Activated CD8-positive, alpha-beta T cell treated with anti-CD3 and anti-CD28 coated beads, Interleukin-2, amount 10 ng/mL, durations not matched to agents 7 days and 5 days (primary cell): ENCODE results near the gene LONP2. TPM values are rescaled to one million over a fixed set of nuclear protein-coding genes. Genes with fewer than 3 reads are reported as not detected.
A peak's percentile ranks its signal among the peaks of the same experiment; 100 is the strongest.
"Not testable (repeated sequence)": the region's sequence is repeated elsewhere in the genome, so short reads cannot be mapped to it uniquely, and the experiment has no call there.

Source experiments
- ATAC-seq: fragments of 150-1000 bp; cut with Tn5 transposase; one replicate; pipeline ENCODE4 v1.10.0; 2021; ENCODE audit warnings: moderate library complexity
- CTCF ChIA-PET: fragments of 350-600 bp; sonication (Branson Sonifier 250); formaldehyde crosslinking; loops from one replicate; lab custom pipeline; 2021; ENCODE audit warnings: antibody characterized with exemption; lab: Charles Lee
- POLR2A ChIA-PET: fragments of 350-600 bp; sonication (Branson Sonifier 250); formaldehyde crosslinking; loops from one replicate; lab custom pipeline; 2021; ENCODE audit warnings: antibody characterized with exemption; lab: Charles Lee
- DNase-seq: peaks from one replicate; pipeline ENCODE4 v3.0.0-alpha.2; 2020
- H3K27ac Mint-ChIP-seq: one replicate; pipeline ENCODE4 v1.8.0; 2021; ENCODE audit warnings: mild to moderate bottlenecking, mixed read lengths
- H3K27me3 Mint-ChIP-seq: one replicate; pipeline ENCODE4 v1.8.0; 2021; ENCODE audit warnings: low read depth, mixed read lengths
- H3K36me3 Mint-ChIP-seq: one replicate; pipeline ENCODE4 v1.8.0; 2021; ENCODE audit warnings: low read depth, mixed read lengths
- H3K4me1 Mint-ChIP-seq: one replicate; pipeline ENCODE4 v1.8.0; 2021; ENCODE audit warnings: low read depth, mixed read lengths
- H3K4me3 Mint-ChIP-seq: one replicate; pipeline ENCODE4 v1.8.0; 2021; ENCODE audit warnings: mild to moderate bottlenecking, mixed read lengths
- H3K9me3 Mint-ChIP-seq: one replicate; pipeline ENCODE4 v1.8.0; 2022; ENCODE audit warnings: mixed read lengths; ENCODE audit not compliant: insufficient read depth
- total RNA-seq, 2 experiments: library from RNA; stranded (reverse); gene quantifications; one replicate each; pipeline ENCODE4 v1.2.3, GENCODE V29; 2021

The LONP2 gene
- total RNA-seq, 2 experiments from 2014 or later = 54.2 to 54.5 TPM

DNA sequence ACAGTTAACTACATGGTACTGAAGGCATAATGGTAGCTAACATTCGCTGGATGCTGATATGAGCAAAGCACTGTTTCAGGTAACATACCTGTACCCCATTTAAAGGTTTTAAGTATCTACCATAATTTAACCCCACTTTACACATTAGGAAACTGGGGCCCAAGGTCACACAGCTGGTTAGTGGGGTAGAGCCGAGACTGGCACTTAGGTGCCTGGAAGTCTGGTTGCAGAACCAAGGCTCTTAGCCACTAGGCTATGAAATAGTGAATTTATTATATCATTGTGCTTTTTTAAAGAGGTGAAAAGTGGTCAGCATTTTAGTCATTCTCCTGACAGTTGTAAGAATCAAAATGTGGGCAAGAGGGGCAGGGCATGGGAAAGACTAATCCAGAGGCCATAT is 115.9 kb downstream of the LONP2 start:
- Mint-ChIP-seq H3K4me1 (peaks cover 13% of the 10 kb centered on the region), H3K27ac (no peak overlapping the region), H3K27me3 (no peaks in the 10 kb centered on the region), H3K9me3 (no peaks in the 10 kb centered on the region), H3K4me3 (no peak overlapping the region), H3K36me3 (peaks cover 44% of the 10 kb centered on the region)
- POLR2A ChIA-PET = no interaction called here
- CTCF ChIA-PET = interaction anchor here (0.9 to 3.7 kb wide), 2 partner anchors 24 to 263 kb away, joined by 4 to 20 read pairs; no protein-coding TSS in a partner anchor
- DNase-seq = no peak
- no peak for ATAC-seq

GRCh38 chr16:48361012-48361411 is 116.9 kb downstream of the LONP2 start:
- CTCF ChIA-PET = interaction anchor here (3.7 kb wide), 1 partner anchor 262 kb away, joined by 20 read pairs; no protein-coding TSS in a partner anchor
- peaks cover 38% of the 10 kb centered on the region for H3K36me3 Mint-ChIP-seq
- peaks cover 21% of the 10 kb centered on the region for H3K4me1 Mint-ChIP-seq
- POLR2A ChIA-PET = interaction anchor here (0.9 kb wide), 1 partner anchor 249 kb away, joined by 3 read pairs; the partner anchor contains the start of gene N4BP1
- no peak for DNase-seq
- ATAC-seq = no peak
- no peak overlapping the region for H3K4me3 Mint-ChIP-seq
- H3K27me3 Mint-ChIP-seq = no peaks in the 10 kb centered on the region
- H3K27ac Mint-ChIP-seq = no peak overlapping the region
- no peaks in the 10 kb centered on the region for H3K9me3 Mint-ChIP-seq

- ChIA-PET POLR2A (interaction anchor here (0.9 kb wide), 1 partner anchor 249 kb away, joined by 3 read pairs; the partner anchor contains the start of gene N4BP1), CTCF (interaction anchor here (3.7 kb wide), 1 partner anchor 261 kb away, joined by 20 read pairs; no protein-coding TSS in a partner anchor)
- Mint-ChIP-seq H3K9me3 (no peaks in the 10 kb centered on the region), H3K4me3 (no peak overlapping the region), H3K36me3 (peaks cover 33% of the 10 kb centered on the region), H3K27me3 (no peaks in the 10 kb centered on the region), H3K27ac (no peak overlapping the region), H3K4me1 (peaks cover 27% of the 10 kb centered on the region)
- DNase-seq (no peak), ATAC-seq (no peak)
Measured at GRCh38 chr16:48361540-48362144, 117.5 kb downstream of the LONP2 start.

GRCh38 chr16:48365025-48365600 is 121.0 kb downstream of the LONP2 start:
- POLR2A ChIA-PET = interaction anchor here (1.7 to 2.7 kb wide), 6 partner anchors 12 to 264 kb away, joined by 3 to 19 read pairs (median 10); partner anchors contain the start of gene SIAH1
- Mint-ChIP-seq H3K36me3 (peaks cover 23% of the 10 kb centered on the region), H3K4me1 (peaks cover 46% of the 10 kb centered on the region), H3K27ac (peak overlapping the region; percentile 98), H3K4me3 (peak overlapping the region; percentile 93), H3K27me3 (no peaks in the 10 kb centered on the region), H3K9me3 (no peaks in the 10 kb centered on the region)
- no peak for ATAC-seq
- DNase-seq = no peak
- CTCF ChIA-PET = interaction anchor here (1.0 to 6.9 kb wide), 5 partner anchors 10 to 258 kb away, joined by 3 to 49 read pairs (median 6); partner anchors contain the start of gene SIAH1

DNA sequence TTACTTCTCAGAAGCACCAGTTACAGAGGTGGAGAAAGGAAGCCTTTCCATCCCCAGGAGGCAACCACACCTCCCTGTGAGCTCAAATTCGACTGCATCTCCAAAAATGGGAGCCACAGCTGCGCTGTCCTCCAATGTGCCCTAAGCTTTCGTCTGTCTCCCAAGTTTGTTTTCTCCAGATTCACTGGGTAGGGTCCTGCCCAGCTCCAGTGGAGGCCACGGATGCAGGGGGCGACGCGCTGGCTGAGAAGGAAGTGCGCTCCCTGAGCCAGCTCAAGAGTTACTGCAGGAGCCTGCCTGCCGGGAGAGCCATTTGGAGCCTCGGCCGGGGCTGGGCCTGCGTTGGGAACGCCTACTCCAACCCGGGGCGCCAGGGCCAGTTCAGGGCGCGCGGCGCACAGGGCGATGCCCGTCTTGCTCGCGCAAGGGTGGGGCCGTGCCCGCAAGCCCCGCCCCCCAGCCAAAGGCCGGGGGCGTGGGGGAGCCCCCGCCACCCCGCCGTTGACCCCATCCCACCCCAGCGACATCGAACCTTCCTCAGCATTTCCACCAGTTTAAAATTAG is 121.6 kb downstream of the LONP2 start:
- Mint-ChIP-seq H3K4me3 (peak overlapping the region; percentile 93), H3K9me3 (no peaks in the 10 kb centered on the region), H3K4me1 (peaks cover 46% of the 10 kb centered on the region), H3K36me3 (peaks cover 21% of the 10 kb centered on the region), H3K27me3 (no peaks in the 10 kb centered on the region), H3K27ac (peak overlapping the region; percentile 98)
- peak; percentile 86 for DNase-seq
- POLR2A ChIA-PET = interaction anchor here (1.0 to 2.7 kb wide), 10 partner anchors 9 to 263 kb away, joined by 3 to 19 read pairs (median 6); partner anchors contain the start of genes N4BP1 and SIAH1
- peak; percentile 98 for ATAC-seq
- CTCF ChIA-PET = interaction anchor here (0.8 to 6.9 kb wide), 8 partner anchors 11 to 265 kb away, joined by 3 to 49 read pairs (median 7); no protein-coding TSS in a partner anchor

DNA sequence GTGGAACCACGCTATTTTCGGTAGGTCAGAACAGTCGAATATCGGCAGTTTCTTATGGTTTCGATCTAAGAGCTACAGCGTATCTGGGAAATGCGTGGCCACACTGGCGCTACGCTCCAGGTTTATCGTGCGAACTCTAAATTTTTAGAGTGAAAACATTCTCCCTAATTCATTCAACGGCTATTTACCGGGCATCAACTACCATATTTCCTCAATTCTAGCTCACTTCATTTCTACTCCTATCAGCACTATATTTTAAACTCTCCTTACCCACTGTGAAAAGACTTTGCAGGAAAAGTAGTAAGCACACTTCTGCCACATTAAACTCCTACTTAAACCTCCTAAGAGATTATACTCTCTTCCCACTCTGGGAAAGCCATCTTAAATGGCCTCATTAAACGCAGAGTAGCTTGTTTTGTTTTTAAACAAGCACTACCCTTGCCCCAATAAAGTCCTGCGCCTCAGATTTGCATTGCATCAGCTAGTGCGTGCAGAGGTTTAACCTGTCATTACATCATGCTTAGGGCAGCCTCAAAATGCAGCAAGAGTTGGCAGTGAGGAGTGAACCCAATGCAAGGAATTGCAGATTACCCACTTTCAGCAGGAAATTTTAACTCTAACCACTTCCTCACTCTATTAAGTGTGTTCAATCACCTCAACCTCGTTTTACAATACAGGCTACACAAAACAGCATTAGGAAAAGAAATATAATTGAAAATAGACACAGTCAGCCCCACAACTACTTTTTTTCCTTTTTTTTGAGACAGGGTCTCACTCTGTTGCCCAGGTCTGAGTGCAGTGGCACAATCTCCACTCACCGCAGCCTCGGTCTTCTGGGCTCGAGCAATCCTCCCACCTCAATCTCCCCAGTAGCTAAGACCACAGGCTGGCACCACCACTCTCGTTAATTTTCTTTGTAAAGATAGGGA is 122.3 kb downstream of the LONP2 start:
- Mint-ChIP-seq H3K4me3 (peak overlapping the region; percentile 93), H3K4me1 (peaks cover 45% of the 10 kb centered on the region), H3K9me3 (no peaks in the 10 kb centered on the region), H3K27me3 (no peaks in the 10 kb centered on the region), H3K27ac (peak overlapping the region; percentile 98), H3K36me3 (peaks cover 16% of the 10 kb centered on the region)
- ATAC-seq (peak; percentile 79), DNase-seq (peak; percentile 81)
- ChIA-PET CTCF (interaction anchor here (0.8 to 6.9 kb wide), 8 partner anchors 12 to 264 kb away, joined by 3 to 49 read pairs (median 7); no protein-coding TSS in a partner anchor), POLR2A (interaction anchor here (1.0 to 2.7 kb wide), 10 partner anchors 9 to 263 kb away, joined by 3 to 19 read pairs (median 6); partner anchors contain the start of genes N4BP1 and SIAH1)

GRCh38 chr16:48367441-48368049 is 123.4 kb downstream of the LONP2 start:
- H3K4me1 Mint-ChIP-seq = peaks cover 45% of the 10 kb centered on the region
- H3K27ac Mint-ChIP-seq = peak overlapping the region; percentile 98
- H3K4me3 Mint-ChIP-seq = peak overlapping the region; percentile 15
- ChIA-PET POLR2A (interaction anchor here (0.7 to 2.7 kb wide), 5 partner anchors 12 to 245 kb away, joined by 3 to 19 read pairs (median 14); partner anchors contain the start of gene SIAH1), CTCF (interaction anchor here (1.9 to 6.9 kb wide), 4 partner anchors 13 to 263 kb away, joined by 8 to 49 read pairs (median 21); no protein-coding TSS in a partner anchor)
- no peaks in the 10 kb centered on the region for H3K9me3 Mint-ChIP-seq
- no peak for DNase-seq
- no peak for ATAC-seq
- H3K27me3 Mint-ChIP-seq = no peaks in the 10 kb centered on the region
- peaks cover 7% of the 10 kb centered on the region for H3K36me3 Mint-ChIP-seq

GRCh38 chr16:48369765-48370164 is 125.7 kb downstream of the LONP2 start:
- no peak for ATAC-seq
- ChIA-PET POLR2A (no interaction called here), CTCF (interaction anchor here (1.5 to 6.9 kb wide), 5 partner anchors 11 to 260 kb away, joined by 4 to 49 read pairs (median 9); no protein-coding TSS in a partner anchor)
- Mint-ChIP-seq H3K27me3 (no peaks in the 10 kb centered on the region), H3K4me1 (peaks cover 35% of the 10 kb centered on the region), H3K36me3 (peaks cover 2% of the 10 kb centered on the region), H3K27ac (no peak overlapping the region), H3K4me3 (no peak overlapping the region), H3K9me3 (no peaks in the 10 kb centered on the region)
- no peak for DNase-seq

GRCh38 chr16:48370229-48370628 is 126.1 kb downstream of the LONP2 start:
- H3K27ac Mint-ChIP-seq = no peak overlapping the region
- peaks cover 2% of the 10 kb centered on the region for H3K36me3 Mint-ChIP-seq
- CTCF ChIA-PET = interaction anchor here (0.6 to 6.9 kb wide), 6 partner anchors 10 to 260 kb away, joined by 3 to 49 read pairs (median 8); no protein-coding TSS in a partner anchor
- peaks cover 30% of the 10 kb centered on the region for H3K4me1 Mint-ChIP-seq
- DNase-seq (no peak), ATAC-seq (no peak)
- no peaks in the 10 kb centered on the region for H3K27me3 Mint-ChIP-seq
- H3K4me3 Mint-ChIP-seq = no peak overlapping the region
- no peaks in the 10 kb centered on the region for H3K9me3 Mint-ChIP-seq
- POLR2A ChIA-PET = no interaction called here

DNA sequence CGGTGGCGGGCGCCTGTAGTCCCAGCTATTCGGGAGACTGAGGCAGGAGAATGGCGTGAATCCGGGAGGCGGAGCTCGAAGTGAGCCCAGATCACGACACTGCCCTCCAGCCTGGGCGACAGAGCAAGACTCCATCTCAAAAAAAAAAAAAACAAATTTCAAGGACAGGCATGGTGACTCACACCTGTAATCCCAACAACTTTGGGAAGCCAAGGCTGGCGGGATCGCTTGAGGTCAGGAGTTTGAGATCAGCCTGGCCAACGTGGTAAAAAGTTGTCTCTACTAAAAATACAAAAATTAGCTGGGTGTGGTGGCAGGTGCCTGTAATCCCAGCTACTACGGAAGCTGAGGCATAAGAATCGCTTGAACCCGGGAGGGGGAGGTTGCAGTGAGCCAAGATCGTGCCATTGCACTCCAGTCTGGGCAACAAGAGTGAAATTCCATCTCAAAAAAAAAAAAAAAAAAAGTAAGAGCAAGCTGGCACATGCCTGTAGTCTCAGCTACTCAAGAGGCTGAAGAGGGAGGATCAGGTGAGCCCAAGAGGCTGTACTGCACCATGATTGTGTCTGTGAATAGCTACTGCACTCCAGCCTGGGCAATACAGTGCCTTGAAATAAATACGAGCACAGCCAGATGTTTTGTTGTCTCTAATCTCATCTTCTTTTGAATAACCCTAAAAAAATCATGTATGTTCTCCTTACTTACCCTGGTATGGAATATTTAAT is 126.7 kb downstream of the LONP2 start:
- POLR2A ChIA-PET, H3K27me3 Mint-ChIP-seq, H3K27ac Mint-ChIP-seq, H3K4me3 Mint-ChIP-seq, ATAC-seq, H3K9me3 Mint-ChIP-seq, DNase-seq, H3K36me3 Mint-ChIP-seq: not testable (repeated sequence)
- CTCF ChIA-PET = interaction anchor here (0.6 to 2.4 kb wide), 5 partner anchors 10 to 259 kb away, joined by 3 to 12 read pairs (median 7); no protein-coding TSS in a partner anchor
- peaks cover 25% of the 10 kb centered on the region for H3K4me1 Mint-ChIP-seq
